Measurements from ENCODE around the gene PNP. TPM values are rescaled to one million over a fixed set of nuclear protein-coding genes. Genes with fewer than 3 reads are reported as not detected.
"Not testable (repeated sequence)": the region's sequence is repeated elsewhere in the genome, so short reads cannot be mapped to it uniquely, and the experiment has no call there.

The PNP gene
- total and polyA plus RNA-seq, 8 donors: 28.5 to 84.8 (median 37.4) TPM

DNA sequence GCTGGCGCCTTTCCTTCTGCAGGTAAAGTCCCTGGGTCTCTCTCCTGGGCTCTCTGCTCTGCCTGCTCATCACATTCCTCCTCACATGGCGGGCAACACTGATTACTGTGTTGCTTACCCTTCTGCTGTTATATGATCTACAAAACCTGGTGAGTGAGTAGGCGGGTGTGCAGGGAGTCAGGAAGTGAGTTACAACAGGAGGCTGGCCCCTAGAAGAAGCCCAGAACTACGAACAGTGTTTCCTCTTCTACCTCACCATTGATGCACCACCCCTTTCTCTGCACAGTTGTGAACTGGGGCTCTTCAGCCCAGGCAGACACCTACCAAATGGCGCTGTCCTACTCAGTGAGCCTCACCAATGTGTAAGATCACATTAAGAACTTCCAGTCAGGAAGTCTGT lies 28.3 kb upstream of the PNP start:
- Histone ChIP-seq H3K27me3 (peaks cover 0 to 5% of the 10 kb centered on the region in 2 donors), H3K9me3 (no peaks in the 10 kb centered on the region), H3K4me3 (no peak overlapping the region), H3K4me1 (peaks cover 0 to 15% of the 10 kb centered on the region in 2 donors), H3K36me3 (peaks cover 0 to 12% of the 10 kb centered on the region in 2 donors), H3K27ac (no peak overlapping the region)
- intact Hi-C loops (cut with DNase I): no loop called here
- ATAC-seq: no peak
- DNase-seq: no peak
- TF ChIP-seq, protein P1, sequence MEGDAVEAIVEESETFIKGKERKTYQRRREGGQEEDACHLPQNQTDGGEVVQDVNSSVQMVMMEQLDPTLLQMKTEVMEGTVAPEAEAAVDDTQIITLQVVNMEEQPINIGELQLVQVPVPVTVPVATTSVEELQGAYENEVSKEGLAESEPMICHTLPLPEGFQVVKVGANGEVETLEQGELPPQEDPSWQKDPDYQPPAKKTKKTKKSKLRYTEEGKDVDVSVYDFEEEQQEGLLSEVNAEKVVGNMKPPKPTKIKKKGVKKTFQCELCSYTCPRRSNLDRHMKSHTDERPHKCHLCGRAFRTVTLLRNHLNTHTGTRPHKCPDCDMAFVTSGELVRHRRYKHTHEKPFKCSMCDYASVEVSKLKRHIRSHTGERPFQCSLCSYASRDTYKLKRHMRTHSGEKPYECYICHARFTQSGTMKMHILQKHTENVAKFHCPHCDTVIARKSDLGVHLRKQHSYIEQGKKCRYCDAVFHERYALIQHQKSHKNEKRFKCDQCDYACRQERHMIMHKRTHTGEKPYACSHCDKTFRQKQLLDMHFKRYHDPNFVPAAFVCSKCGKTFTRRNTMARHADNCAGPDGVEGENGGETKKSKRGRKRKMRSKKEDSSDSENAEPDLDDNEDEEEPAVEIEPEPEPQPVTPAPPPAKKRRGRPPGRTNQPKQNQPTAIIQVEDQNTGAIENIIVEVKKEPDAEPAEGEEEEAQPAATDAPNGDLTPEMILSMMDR (IDR thresholded peaks at IDR 0.05): no peak

DNA sequence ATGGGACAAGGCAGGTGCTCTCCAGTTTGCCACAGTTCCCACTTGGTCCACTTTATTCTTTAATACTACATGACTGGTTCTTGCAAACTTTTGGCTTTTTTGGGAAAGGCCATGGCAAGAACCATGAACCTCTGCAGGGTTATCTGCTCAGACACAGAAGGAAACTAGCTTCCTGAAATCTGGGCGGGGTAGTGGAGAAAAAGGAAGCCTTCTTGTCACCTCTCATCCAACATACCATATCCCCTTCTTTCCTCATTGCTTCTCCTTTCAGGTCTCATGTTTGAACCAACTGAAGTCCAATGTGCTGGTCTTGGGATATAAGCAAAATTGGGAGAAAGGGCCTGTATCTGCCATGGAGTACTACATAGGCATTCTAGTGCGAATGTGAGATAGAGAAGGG lies 27.7 kb upstream of the PNP start:
- H3K36me3 ChIP-seq: peaks cover 0 to 18% of the 10 kb centered on the region in 2 donors

DNA sequence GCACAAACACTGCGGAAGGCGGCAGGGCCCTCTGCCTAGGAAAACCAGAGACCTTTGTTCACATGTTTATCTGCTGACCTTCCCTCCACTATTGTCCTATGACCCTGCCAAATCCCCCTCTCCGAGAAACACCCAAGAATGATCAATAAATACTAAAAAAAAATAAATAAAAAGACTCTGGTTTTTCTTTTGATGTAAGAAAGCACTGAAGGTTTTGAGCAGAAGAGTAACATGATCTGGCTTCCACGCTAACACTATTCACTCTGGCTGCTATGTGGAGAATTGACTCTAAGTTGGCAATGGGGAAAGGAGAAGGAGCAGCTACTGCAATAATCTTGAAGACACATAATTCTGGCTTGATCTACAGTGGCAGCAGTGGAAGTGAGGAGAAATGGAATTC lies 25.6 kb upstream of the PNP start:
- H3K27ac ChIP-seq; H3K9me3 ChIP-seq; H3K4me3 ChIP-seq; H3K27me3 ChIP-seq; intact Hi-C loops (cut with DNase I); DNase-seq: not testable (repeated sequence)
- H3K4me1 ChIP-seq: peaks cover 0 to 15% of the 10 kb centered on the region in 2 donors
- ATAC-seq: peak; percentile 38
- H3K36me3 ChIP-seq: peaks cover 0 to 40% of the 10 kb centered on the region in 2 donors

More for the DNA sequence above, 27.7 kb upstream of the PNP start:
- Histone ChIP-seq H3K27me3 (no peaks in the 10 kb centered on the region), H3K27ac (no peak overlapping the region), H3K9me3 (no peaks in the 10 kb centered on the region), H3K4me3 (no peak overlapping the region), H3K4me1 (peaks cover 0 to 15% of the 10 kb centered on the region in 2 donors)
- TF ChIP-seq, protein P1 (IDR thresholded peaks at IDR 0.05): no peak
- no peak for DNase-seq
- intact Hi-C loops (cut with DNase I): no loop called here
- ATAC-seq: no peak

DNA sequence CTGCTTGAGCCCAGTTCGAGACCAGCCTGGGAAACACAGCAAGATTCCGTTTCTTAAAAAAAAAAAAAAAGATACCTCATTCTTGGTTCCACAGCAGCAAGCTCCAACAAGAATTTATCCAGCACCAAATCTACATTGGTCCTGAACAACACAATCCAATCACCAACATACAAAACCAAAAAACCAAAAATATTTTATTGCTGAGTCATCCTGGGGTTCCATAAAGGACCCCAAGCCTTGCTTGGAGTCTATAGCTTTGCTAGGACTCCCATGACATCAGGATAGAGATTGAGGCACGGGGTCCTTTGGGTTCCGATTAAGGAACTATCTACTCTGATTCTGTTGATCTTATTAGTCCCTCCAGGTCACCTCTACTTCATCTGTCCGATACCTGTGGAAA lies 22.3 kb upstream of the PNP start:
- no peaks in the 10 kb centered on the region for H3K27me3 ChIP-seq
- no peak overlapping the region for H3K4me3 ChIP-seq
- peaks cover 0 to under 1% of the 10 kb centered on the region in 2 donors for H3K4me1 ChIP-seq
- H3K27ac ChIP-seq: no peak overlapping the region
- H3K9me3 ChIP-seq: no peaks in the 10 kb centered on the region
- ATAC-seq: no peak
- H3K36me3 ChIP-seq: peaks cover 0 to 72% of the 10 kb centered on the region in 2 donors
- DNase-seq: no peak
- TF ChIP-seq, protein P1 (IDR thresholded peaks at IDR 0.05): no peak
- intact Hi-C loops (cut with DNase I): no loop called here

DNA sequence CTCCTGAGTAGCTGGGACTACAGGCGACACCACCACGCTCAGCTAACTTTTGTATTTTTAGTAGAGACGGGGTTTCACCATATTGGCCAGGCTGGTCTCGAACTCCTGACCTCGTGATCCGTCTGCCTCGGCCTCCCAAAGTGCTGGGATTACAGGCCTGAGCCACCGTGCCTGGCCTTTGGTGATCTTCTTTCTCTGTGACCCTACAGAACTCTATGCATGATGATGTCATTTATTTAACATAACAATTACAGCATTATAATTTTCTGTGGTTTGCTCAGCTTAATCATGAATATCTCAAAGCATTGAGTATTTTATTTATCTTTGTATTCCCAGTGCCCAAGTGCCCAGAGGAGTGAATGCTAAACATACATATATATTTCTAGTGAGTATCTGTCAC lies 16.4 kb upstream of the PNP start:
- H3K27me3 ChIP-seq; DNase-seq; ATAC-seq; H3K4me3 ChIP-seq; intact Hi-C loops (cut with DNase I); H3K27ac ChIP-seq; H3K9me3 ChIP-seq: not testable (repeated sequence)
- Histone ChIP-seq H3K36me3 (peaks cover 0 to 64% of the 10 kb centered on the region in 2 donors), H3K4me1 (peaks cover 18 to 35% of the 10 kb centered on the region in 2 donors)

DNA sequence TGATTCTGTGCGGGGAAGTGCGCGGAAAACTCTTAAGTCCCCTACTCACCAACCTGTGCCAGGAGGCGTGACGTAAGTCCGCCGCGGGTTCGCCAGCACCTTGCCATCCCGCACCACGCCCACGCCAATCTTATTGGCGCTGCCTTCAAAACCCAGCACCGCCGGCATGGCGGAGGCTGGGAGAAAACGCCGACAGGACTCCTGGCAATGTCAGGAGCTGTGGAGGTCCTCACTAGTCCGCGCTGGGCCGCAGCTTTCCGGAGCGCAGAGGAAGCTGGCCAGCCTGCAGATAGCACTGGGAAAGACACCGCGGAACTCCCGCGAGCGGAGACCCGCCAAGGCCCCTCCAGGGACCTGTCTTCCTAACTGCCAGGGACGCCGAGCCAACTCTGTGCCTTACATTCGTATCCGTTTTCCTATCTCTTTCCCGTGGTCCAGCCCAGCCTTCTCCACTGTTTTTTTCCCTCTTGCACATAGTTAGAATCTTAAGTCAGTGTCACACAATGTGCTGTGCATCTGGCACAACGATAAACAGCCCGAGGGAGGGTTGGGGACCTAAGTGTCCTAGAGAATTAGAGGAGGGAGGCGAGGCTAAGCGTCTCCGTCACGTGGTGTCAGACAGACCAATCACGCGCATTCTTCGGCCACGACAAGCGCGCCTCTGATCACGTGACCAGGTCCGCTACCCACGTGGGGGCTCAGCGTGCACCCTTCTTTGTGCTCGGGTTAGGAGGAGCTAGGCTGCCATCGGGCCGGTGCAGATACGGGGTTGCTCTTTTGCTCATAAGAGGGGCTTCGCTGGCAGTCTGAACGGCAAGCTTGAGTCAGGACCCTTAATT lies 14.5 kb upstream of the PNP start, which contains the start of the genes APEX1 and OSGEP:
APEX1 (plus strand) TSS at position 711 of the 839 bp plus-strand sequence. CDS start 420 bp downstream, outside the sequence.
OSGEP (minus strand) TSS at position 297 of the 839 bp plus-strand sequence; CDS start at position 168, 129 bp downstream.
- Histone ChIP-seq H3K4me3 (peak within 1 kb of the TSS; percentile 56 to 93), H3K27ac (peak within 1 kb of the TSS; percentile 90 to 96), H3K27me3 (no peaks in the 10 kb centered on the region), H3K36me3 (peaks cover 0 to 64% of the 10 kb centered on the region in 2 donors), H3K4me1 (peaks cover 19 to 53% of the 10 kb centered on the region in 2 donors), H3K9me3 (no peaks in the 10 kb centered on the region)
- DNase-seq (peak; percentile 97 to 100 (median 99)), ATAC-seq (peak; percentile 93)
- intact Hi-C loops (cut with DNase I): no loop called here
- TF ChIP-seq, protein P1 (IDR thresholded peaks at IDR 0.05): no peak

All from left lung (tissue), 10 donors.